ENCODE measurements around the gene CALHM4.

Gene CALHM4

DNA sequence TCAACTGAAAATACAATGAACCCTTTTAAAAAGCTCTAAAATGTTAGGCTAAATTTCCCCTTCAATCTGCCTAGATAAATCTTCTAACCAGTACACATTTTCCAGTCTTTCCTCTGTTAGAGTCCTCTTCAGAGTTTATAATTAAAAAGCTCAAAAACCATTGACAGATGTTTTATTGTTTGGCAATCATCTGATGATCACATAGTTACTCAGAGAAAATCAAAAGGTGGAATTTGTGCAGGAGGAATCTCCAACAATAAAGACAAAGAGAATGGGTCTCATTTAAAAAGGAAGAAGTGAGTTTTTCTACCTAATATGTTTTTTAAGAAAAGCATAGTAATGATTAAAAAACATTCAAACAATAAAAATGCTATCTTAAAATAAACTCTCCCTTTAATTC lies 11.1 kb upstream of the CALHM4 start:
- no peak for DNase-seq (ENCODE audit: low spot score)

DNA sequence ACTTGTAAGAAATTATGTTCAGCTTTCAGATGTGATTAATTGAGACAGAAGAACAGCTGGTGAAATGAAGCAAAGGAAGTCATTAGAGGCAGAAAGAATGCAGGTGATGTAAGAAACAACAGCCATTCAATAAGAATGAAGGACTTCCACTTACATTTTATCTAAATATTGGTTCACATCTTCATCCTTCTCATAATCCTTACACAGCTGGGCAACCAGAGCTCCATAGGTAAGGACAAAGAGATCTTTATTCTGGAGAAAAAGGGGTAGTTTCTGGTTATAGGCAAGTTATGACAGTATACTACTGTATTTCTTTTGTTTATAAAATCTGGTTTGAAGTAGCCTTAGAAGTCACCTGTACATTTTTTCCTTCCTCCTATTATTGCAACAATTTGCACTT lies 10.4 kb upstream of the CALHM4 start:
- no peak for DNase-seq (ENCODE audit: low spot score)

DNA sequence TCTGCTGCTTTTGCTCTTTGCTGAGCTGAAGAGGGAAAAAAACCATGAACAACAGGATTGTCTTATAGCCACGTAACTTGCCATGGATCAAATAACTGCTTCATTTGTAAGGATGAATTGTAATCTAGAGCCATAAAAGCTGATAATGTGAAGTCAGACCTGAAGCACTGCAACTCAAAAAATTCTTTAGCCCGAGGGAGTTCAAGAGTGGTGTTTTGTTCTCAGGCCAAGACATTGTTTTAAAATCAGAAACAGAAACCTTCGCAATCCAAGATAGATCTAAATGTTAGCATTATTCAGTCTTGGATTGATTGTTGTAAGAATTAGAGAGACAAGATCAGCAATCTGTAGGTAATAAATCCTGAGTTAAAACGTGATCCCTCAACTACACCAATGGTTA lies 7.9 kb upstream of the CALHM4 start, which contains the start of gene TRAPPC3L:
Gene TRAPPC3L (minus strand): TSS at position 34 of the 400 bp plus-strand sequence. CDS start 170 bp downstream, outside the sequence.
- DNase-seq (ENCODE audit: low spot score), result no peak

DNA sequence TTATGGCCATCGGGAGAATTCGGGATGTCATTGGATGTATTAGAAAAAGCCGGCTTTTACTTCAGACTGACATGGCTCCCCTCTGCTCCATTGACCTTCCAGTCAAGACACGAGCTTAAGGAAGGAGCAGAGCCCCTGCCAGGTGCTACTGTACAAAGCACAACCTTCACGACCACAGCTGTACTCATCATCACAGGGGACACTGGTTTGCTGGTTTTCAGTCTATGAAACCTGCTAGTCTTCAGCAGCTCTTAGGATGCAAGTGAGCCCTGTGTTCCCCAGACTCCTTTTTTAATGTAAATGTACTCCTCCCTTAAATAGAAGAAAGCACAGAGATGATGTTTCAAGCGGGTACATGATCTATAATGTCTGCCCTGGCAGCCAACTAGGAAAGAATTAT lies 6.2 kb upstream of the CALHM4 start:
- no peak for DNase-seq (ENCODE audit: low spot score)

DNA sequence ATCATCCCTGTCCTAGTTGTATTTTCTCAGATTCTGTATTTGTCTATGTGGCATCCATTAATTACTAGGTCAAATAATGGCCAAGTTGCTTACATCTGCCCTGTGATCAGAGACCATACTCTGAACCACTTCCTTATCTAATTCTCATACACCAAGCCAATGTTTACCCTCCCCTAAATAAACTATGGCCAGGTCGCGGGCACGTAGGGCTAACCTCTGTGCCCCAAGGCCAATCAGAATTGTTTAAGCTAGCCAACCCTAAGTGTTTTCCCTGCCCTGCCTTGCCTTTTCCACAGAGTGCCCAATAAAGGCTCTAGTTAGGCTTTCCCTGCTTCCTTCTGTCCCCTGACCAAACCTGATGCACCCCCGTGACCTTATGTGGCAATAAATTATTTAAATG lies 2.8 kb upstream of the CALHM4 start:
- DNase-seq (ENCODE audit: low spot score), result no peak

DNA sequence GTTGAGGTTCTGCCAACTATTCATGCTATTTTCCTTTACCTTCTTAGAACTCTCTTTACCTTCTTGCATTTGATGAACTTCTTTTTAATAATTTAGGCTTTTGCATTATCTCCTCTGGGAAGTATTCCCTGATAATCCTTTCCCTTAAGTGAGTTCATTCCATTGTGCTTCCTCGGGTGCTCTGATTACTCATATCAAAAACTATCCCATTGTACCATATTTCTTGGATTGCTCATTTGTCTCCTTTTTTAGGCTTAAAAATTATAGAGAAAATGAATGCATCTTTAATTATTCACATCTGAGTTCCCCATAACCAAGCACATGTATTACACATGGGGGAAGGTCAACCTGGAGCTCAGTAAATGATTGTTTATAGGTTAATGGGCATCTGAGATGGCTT lies 2.5 kb downstream of the CALHM4 start:
- DNase-seq (ENCODE audit: low spot score), result no peak

DNA sequence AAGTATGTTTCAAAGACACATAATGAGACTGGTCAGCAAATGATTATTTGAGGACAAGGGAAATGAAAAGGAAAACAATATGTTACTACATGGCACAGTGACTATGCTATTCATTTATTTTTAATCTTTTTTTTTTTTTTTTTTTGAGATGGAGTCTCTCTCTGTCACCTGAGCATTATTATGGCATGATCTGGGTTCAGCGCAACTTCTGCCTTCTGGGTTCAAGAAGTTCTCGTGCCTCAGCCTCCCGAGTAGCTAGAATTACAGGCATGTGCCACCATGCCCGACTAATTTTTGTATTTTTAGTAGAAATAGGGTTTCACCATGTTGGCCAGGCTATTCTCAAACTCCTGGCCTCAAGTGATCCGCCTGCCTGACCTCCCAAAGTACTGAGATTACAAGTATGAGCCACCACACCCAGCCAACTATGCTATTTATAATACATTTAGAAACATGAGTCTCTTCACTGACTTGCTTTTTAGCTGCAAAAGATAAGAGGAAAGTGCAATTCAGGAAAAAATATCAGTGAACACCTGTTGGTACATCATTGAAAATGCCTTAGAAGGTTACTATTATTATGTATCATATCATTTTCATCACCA lies 3.4 kb downstream of the CALHM4 start:
- no peak for DNase-seq (ENCODE audit: low spot score)

DNA sequence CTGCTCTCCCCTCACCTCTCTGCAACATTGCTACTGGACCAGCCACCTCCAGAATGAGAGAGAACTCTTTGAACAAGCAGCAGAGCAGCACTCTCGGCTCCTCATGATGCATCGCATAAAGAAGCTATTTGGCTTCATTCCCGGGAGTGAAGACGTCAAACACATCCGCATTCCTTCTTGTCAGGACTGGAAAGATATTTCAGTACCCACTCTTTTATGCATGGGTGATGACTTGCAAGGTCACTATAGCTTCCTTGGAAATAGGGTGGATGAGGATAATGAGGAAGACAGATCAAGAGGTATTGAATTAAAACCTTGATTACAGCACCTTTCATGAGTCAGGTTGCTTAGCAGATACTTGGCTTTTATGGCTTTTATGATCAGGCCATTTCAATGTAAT lies 4.3 kb downstream of the CALHM4 start:
- no peak for DNase-seq (ENCODE audit: low spot score)

DNA sequence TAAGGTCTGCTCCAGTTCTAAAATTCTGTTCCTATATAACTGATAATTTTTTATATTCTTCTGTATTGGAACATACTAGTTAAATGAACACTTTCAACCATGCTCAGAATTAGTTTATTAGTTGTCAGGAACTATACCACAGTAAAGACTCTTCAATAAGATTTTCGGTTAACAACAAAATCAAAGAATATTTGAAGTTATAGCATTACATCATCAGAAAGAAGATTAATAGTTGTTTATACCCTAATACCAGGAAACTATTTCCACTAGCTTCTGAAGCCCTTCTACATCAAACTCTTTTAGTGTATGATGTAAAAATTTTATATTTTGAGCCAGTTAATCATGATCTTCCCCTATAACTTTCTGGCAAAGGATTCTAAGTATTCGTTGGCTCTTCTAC lies 6.6 kb downstream of the CALHM4 start:
- DNase-seq (ENCODE audit: low spot score), result no peak

DNA sequence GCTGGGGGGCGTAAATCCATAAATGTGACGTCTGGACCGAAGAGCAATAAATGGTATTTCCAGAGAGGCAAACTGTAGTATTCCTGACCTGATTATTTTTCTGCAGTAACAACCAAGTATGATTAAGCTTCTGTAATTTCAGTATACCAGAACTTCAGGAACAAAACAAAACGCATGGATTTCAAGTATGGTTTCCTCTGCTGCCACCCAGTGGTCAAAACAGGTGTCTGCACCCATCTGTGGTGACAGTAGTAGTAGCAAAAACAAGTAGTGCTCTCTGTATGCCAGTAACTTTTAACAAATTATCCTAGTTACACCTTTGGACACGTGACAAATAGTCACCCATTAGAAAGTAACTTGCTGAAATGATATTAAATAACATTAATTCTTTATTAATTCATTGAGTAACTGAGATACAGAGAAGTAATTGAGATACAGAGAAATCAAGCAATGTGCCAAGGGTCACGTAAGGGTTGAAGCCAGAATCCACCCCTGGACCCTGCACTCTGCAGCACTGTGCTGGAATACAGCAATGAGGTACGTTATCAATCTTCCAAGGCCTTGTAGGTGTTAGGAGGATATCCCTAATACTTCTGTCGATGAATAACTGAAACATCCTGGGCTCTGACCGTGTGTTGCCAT lies 7.9 kb downstream of the CALHM4 start:
- DNase-seq (ENCODE audit: low spot score), result peak; percentile 79

DNA sequence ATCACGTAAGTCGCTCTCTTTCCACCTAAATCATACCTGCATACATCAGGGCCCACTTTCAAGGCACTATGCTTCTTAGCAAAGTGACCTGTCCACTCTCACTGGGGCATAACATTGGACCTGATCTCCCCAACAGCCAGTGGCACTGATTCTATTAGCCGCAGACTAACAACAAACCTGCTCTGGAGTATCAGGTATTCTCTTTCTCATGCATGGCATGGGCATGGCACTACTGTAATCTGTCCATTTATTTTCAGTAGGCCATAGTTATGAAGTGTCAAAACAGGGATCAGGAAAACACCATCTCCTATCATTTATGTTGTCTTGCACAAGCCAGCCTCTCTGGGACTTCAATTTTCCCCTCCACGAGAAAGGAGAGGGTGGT lies 8.5 kb downstream of the CALHM4 start:
- no peak for DNase-seq (ENCODE audit: low spot score)

DNA sequence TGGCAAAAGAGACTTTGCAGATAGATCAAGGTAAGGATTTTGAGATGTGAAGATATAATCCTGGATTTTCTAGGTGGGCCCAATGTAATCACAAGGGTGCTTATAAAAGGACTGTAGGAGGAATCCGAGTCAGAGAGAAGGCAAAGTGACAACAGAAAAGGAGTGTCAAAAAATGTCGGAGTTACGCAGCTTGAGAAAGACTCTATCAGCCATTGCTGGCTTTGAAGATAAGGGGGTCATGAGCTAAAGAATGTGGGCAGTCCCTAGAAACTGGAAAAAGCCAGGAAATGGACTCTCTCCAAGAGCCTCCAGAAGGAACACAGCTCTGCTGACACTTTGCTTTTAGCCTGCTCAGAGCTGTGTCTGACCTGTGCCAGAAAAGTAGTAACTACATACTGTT lies 9.1 kb downstream of the CALHM4 start:
- no peak for DNase-seq (ENCODE audit: low spot score)

DNA sequence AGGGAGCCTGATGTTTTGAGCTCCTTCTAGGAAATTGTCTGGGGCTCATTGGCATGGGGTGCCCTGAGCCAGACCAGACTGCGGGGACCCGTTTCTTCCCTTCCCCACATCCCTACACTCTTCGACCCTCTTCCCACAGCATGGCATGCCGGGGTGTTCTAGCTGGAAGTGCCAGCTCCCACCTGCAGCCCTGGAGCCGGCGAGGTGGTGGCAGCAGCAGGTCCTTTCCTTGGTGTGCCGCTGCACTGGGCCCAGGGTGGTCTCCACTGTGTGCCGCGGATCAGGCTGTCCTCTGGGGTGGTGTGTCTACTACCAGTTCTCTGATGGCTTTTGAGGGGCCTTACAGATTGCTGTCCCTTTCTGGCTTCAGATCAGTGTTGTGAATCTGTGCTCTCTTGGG lies 10.3 kb downstream of the CALHM4 start:
- DNase-seq (ENCODE audit: low spot score), result no peak

DNA sequence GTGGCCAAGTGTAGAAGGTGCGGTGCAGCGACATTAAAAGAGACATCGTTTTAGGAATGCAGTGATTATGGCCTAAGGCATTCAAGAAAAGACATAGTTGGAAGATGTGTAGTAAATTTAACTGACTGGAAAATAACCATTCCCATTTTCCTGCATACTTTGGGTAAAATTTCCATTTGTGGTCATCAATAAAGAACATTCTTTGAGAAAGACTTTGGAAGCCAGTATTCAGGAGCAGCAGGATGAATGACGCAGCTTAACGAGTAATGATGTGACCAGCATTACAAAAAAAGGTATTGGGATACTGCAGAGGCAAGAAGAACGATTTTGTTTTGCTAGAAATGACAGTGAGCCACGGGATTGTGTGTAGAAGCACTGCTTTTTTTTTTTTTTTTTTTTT lies 10.8 kb downstream of the CALHM4 start:
- no peak for DNase-seq (ENCODE audit: low spot score)

DNA sequence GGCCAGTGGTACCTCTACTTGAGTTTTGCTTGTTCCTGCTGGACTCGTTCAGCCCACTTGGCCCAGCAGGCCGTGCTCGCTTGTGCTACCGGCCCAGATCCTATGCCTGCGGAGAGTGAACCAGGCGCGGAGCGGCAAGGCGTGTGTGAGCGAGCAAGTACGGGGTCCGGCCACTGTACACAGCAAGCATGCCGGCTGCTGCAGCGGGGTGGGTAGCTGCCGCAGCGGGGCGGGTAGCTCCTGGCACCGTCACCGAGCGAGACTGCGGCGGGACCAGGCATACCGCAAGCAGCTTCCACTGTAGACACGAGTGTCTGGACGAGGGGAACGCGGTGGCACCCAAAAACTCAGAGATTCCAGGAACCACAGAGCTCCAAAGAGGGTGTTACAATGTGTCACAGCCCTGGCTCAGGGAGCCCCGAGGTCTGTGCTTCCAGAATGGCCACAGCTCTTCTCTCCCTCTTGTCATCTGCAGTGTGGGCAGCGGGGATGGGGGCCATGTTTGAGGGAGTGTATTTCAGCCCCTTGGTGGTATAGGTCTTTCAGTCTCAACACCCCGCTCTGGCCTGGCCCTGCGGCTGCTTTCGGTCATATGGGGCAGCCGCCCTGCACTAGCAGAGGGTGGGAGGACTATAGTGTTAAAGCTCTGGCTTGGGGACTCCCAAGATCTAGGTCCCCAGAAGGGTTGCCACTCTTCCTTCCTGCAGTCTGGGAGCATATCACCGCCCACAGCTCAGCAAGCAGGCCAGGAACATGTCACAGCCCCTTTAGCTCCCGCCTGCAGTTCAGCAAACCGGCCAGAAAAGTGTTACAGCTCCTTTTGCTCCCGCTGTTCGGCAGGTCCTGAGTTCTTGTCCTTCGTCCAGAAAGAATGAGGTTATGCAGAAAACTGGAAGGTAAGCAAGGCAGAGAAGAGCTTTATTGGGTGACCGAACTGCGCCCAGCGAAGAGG lies 11.6 kb downstream of the CALHM4 start:
- DNase-seq (ENCODE audit: low spot score), result no peak

DNA sequence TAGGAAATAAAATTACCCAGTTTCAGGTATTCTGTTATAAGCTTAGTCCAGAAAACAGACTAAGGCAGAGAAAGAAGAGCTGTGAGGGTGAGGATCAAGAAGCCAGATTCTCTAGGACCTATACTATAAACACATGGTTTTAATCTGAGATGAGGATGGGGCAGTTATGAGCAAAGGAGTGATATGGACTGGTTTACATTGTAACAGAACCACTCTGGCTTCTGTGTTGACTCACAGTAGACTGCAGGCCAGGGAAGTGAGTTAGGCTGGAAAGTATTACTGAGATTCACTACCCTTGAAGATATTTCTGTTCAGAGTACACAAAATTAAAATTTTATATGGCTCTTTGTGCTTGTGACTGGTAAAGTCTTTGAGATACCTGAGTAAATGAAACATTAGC lies 14.6 kb downstream of the CALHM4 start:
- no peak for DNase-seq (ENCODE audit: low spot score)

DNA sequence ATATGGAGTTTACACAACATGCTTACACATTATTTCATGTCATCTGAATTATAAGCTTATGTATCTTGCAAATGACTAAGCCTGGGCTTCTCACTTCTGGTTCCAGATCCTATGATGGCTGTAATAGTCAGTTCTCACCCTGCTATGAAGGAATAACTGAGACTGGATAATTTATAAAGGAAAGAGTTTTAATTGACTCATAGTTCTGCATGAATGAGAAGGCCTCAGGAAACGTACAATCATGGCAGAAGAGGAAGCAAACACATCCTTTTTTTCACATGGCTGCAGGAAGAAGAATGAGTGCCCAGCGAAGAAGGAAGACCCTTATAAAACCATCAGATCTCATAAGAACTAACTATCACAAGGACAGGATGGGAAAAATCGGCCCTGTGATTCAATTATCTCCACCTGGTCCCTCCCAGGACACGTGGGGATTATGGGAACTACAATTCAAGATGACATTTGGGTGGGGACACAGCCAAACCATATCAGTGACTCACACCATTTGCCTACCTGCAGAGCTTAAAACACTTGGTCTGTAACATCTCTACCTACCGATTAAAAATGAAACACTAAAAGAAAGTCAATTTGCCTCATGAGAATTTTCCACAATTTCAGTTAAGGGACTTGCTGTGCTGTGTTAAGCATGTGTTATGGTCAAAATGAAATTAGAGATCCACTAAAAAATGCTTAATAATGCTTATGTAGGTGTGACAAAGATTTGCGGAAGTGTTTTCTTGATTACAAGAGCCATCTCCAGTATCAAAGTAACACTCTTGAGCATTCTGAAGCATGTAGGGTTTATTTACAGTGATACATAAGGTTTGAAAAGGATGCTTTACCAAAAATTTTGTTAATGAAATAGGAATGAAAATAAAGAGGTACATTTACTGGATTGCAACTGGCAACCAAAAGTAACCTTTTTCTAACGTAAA lies 15.5 kb downstream of the CALHM4 start:
- no peak for DNase-seq (ENCODE audit: low spot score)

DNA sequence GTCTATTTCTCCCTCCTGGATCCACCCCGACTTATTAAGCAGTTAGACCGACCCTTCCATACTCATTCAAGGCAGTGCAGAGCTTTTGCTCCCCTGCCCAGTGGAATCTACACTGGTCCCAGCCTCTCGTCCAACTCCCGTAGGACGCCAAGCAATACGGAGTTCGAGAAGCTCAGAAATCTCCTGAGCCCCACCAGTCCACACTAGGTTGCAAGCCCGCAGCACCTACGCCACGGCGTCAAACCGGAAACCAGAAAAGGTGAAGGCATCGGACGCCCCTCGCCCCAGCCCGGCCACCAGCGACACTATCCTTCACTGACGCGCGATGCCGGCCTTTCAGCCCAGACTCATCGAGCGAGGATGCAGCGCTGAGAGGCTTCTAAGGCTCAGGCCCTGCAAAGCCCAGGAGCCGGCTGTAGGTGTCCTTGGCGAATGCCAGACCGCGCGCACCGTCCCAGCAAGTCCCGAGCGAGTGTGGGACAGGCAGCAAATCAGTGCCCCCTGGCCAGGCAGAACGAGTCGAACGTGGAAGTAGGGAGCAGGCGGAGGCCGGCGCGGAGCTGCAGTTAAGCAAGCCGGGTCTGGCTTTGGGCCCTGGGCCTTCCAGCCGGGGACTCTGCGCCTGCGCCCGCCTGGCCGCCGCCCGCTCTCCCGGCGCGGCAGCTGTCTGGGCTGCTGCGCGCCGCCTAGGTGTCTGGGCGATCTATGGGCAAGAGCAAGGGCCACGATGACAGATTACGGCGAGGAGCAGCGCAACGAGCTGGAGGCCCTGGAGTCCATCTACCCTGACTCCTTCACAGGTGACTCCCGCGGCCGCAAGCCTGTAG lies 17.5 kb downstream of the CALHM4 start, which contains the start of gene RWDD1:
Gene RWDD1 (plus strand): TSS at position 649 of the 827 bp plus-strand sequence. CDS start 79 bp downstream, at position 728.
- DNase-seq (ENCODE audit: low spot score), result peak; percentile 98

DNA sequence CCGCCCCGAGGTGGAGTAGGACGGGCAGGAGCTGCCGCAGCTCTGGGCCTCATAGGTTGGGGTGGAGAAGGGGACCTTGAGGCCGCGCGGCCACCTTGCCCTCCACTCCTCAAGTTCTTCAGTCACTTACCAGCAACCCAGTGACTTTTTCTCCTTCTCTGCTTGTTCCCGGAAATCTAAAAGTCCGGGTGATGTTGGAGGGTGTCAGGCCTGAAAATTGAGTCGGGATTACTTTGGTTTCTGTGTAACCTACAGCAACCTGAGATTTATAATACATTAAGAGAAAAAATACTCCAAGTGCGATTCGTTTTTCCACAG lies 18.1 kb downstream of the CALHM4 start:
- no peak for DNase-seq (ENCODE audit: low spot score)

DNA sequence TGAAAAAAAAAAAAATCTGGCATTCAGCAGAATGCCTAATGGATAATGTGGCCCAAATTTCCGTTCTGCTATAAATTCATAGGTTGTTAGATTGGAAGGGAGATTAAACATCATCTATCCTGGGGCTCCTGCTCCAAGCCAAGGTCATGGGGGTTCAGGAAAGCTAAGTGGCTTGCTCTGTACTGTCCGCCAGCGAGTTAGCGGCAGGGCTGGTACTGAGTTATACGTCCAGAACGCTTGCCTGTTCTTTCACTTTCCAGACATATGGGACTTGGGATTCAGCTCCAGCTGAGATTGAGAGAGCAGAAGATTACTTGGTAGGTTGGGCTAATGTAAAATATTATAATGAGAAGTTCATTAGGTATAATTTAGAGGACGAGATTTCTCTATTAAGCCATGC lies 18.6 kb downstream of the CALHM4 start:
- no peak for DNase-seq (ENCODE audit: low spot score)

DNA sequence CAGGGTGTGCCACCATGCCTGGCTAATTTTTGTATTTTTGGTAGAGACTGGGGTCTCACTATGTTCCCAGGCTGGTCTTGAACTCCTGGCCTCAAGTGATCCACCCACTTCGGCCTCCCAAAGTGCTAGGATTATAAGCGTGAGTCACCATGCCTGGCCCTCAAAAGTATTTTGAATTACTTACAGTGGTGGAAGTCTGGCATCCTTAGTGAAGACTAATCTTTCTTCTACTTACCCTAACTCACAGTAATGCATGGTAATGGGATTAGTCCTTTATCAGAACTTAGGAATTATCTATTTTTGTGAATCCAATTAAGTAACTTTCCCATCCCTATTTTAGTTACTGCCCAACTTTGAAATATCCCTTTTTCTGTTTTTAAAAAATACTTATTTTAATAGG lies 21.7 kb downstream of the CALHM4 start:
- no peak for DNase-seq (ENCODE audit: low spot score)

All from pons (tissue), 1 donor.